DND-41 (cell line): ENCODE results near the gene PRPF6.

Experiments used
- EZH2 ChIP-seq: IDR thresholded peaks from 3 replicates; pipeline ENCODE4 v1.6.1; 2012; ENCODE audit warnings: borderline replicate concordance, low read depth, mild to moderate bottlenecking, moderate library complexity, low read length, inconsistent platforms; ENCODE audit not compliant: severe bottlenecking
- TF ChIP-seq, protein P1 (sequence below): IDR thresholded peaks from 2 replicates; pipeline ENCODE4 v1.5.1; 2012; ENCODE audit warnings: borderline replicate concordance, low read length, moderate library complexity, mild to moderate bottlenecking; ENCODE audit not compliant: poor library complexity, severe bottlenecking; ENCODE audit errors: extremely low read depth

DNA sequence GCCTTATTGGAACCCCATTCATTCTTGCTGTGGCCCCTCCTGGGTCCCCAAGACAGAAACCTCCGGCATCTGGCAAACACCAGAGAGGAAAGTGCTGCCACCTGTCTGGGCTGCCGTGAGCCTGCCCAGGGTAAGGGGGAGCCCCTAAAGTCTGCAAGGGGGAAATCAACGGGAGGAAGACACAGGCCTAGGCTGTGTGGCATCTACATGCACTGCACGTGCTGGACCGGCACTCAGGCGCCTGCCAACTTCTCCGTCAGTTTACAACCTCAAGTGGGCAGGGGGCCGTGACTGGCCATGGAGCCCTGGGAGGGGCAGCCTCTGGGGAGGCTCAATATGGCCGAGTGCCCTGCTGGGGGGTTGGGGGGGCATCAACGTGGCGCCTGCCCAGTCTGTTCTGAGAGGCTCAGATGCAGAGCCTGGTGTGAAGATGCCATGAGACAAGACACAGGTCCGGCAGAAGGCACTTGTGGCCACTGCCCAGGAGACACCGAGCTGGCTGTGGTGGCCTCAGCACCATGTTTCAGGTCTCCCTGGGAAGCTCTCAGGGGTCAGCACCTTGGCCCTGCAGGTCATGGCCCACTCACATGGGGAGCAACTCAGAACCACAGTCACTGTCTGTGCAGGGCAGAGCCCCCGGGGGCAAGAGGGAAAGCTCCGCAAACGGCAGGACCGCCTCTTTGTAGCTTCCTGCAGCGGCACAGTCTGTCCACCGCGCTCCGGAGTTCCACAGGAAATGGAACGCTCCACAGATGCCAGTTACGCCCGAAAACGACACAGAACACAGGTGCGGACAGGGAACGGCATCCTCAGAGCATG lies 33.1 kb upstream of the PRPF6 start:
- TF ChIP-seq, protein P1, sequence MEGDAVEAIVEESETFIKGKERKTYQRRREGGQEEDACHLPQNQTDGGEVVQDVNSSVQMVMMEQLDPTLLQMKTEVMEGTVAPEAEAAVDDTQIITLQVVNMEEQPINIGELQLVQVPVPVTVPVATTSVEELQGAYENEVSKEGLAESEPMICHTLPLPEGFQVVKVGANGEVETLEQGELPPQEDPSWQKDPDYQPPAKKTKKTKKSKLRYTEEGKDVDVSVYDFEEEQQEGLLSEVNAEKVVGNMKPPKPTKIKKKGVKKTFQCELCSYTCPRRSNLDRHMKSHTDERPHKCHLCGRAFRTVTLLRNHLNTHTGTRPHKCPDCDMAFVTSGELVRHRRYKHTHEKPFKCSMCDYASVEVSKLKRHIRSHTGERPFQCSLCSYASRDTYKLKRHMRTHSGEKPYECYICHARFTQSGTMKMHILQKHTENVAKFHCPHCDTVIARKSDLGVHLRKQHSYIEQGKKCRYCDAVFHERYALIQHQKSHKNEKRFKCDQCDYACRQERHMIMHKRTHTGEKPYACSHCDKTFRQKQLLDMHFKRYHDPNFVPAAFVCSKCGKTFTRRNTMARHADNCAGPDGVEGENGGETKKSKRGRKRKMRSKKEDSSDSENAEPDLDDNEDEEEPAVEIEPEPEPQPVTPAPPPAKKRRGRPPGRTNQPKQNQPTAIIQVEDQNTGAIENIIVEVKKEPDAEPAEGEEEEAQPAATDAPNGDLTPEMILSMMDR: no peak
- no peak for TF ChIP-seq EZH2
